ENCODE measurements around the gene ABI1. TPM values are rescaled to one million over a fixed set of nuclear protein-coding genes. Genes with fewer than 3 reads are reported as not detected.

ABI1 gene
- total and polyA plus RNA-seq, 9 of the 15 experiments (the other 6 are each of a cell fraction or from before 2014, with no cell fraction given), result 22.1 to 52.3 (median 39.0) TPM

DNA sequence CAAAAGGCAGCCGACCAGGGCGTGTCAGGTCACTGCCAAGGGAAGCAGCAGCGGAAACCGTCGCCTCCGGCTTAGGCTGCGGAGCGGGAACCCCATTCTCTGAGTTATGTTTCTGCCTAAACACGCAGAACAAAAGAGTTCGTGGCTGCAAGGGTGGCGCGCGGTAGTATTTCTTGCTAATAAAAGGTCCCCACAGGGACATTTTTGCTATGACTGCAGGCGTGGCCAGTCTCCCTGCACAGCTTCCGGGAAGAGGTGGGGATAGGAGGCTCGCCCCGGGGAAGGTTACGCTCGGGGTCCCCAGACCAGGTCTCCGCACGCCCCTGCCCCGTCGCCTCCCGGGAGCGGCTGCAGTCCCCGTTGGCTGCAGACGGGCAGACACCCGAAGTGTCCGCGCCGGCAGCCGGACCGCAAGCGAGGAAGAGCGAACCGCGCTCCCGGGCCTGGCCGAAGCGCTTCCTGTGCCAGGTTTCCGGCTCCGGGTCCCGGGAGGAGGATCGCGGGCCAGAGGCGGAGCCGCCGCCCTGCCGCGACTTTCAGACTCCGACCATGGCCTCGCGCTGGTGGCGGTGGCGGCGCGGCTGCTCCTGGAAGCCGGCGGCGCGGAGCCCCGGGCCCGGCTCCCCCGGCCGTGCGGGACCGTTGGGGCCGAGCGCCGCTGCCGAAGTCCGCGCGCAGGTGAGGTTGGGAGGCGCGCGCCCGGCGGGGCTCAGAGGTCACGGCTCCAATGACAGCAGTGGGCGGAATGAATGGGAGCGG lies 163.4 kb downstream of the ABI1 start, which contains the start of gene PDSS1 (continued):
- peak; percentile 17; the same call in 1 of the 2 replicates for TF ChIP-seq PREB (CRISPR knock-in tag; IDR thresholded peaks at IDR 0.05)
- peak in 1 of 2 experiments; percentile 80 for TF ChIP-seq E2F6 (IDR thresholded peaks at IDR 0.05; ENCODE audit: borderline replicate concordance in 1 of 2, extremely low read depth in 1 of 2, insufficient read depth in 1 of 2, insufficient read length in 1 of 2, low read depth in 1 of 2, low read length in 1 of 2, poor library complexity in 1 of 2, severe bottlenecking in 1 of 2)
- TF ChIP-seq ZBTB9 (CRISPR knock-in tag; IDR thresholded peaks at IDR 0.05), result peak; percentile 55; the same call in 1 of the 2 replicates
- no peak for TF ChIP-seq TFAM (CRISPR knock-in tag; conservative IDR thresholded peaks at IDR 0.05)
- TF ChIP-seq HDAC1 (IDR thresholded peaks at IDR 0.05), result peak in 1 of 2 experiments; percentile 32; a peak in 2 of 4 replicates
- TF ChIP-seq ZNF121 (CRISPR knock-in tag; conservative IDR thresholded peaks at IDR 0.05), result no peak
- TF ChIP-seq ZNF696 (CRISPR knock-in tag; conservative IDR thresholded peaks at IDR 0.05), result no peak
- TF ChIP-seq FOXK1 (CRISPR knock-in tag; IDR thresholded peaks at IDR 0.05; ENCODE audit: borderline replicate concordance), result peak; percentile 53; the same call in 1 of the 2 replicates
- no peak for TF ChIP-seq ZNF124 (CRISPR knock-in tag; IDR thresholded peaks at IDR 0.05)
- TF ChIP-seq ZFX (CRISPR knock-in tag; IDR thresholded peaks at IDR 0.05), result peak; percentile 88
- TF ChIP-seq C11orf30 (IDR thresholded peaks at IDR 0.05; ENCODE audit: low read depth), result peak; percentile 83
- TF ChIP-seq, protein P1, sequence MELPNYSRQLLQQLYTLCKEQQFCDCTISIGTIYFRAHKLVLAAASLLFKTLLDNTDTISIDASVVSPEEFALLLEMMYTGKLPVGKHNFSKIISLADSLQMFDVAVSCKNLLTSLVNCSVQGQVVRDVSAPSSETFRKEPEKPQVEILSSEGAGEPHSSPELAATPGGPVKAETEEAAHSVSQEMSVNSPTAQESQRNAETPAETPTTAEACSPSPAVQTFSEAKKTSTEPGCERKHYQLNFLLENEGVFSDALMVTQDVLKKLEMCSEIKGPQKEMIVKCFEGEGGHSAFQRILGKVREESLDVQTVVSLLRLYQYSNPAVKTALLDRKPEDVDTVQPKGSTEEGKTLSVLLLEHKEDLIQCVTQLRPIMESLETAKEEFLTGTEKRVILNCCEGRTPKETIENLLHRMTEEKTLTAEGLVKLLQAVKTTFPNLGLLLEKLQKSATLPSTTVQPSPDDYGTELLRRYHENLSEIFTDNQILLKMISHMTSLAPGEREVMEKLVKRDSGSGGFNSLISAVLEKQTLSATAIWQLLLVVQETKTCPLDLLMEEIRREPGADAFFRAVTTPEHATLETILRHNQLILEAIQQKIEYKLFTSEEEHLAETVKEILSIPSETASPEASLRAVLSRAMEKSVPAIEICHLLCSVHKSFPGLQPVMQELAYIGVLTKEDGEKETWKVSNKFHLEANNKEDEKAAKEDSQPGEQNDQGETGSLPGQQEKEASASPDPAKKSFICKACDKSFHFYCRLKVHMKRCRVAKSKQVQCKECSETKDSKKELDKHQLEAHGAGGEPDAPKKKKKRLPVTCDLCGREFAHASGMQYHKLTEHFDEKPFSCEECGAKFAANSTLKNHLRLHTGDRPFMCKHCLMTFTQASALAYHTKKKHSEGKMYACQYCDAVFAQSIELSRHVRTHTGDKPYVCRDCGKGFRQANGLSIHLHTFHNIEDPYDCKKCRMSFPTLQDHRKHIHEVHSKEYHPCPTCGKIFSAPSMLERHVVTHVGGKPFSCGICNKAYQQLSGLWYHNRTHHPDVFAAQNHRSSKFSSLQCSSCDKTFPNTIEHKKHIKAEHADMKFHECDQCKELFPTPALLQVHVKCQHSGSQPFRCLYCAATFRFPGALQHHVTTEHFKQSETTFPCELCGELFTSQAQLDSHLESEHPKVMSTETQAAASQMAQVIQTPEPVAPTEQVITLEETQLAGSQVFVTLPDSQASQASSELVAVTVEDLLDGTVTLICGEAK (IDR thresholded peaks at IDR 0.05), result peak; percentile 98
- TF ChIP-seq, protein P1 (CRISPR knock-in tag; IDR thresholded peaks at IDR 0.05), result no peak
